Natural killer cell treated with Interleukin-12 subunit alpha and Interleukin-12 subunit beta and Interleukin-15 and Interleukin-18, amount 100 ng/mL, for 72 hours (primary cell): Measurements from ENCODE around the gene WDR20. TPM values are rescaled to one million over a fixed set of nuclear protein-coding genes. Genes with fewer than 3 reads are reported as not detected.

Experiments
- ATAC-seq, 2 donors: fragments of 150-1000 bp; cut with Tn5 transposase in 1 of 2; sonication (Bioruptor Pico), chemical (Tn5 transposase) in 1 of 2; 2 replicates each; pipeline ENCODE4 v1.10.0; 2021
- DNase-seq: peaks from one replicate; pipeline ENCODE4 v3.0.0; 2022; ENCODE audit warnings: low spot score
- H3K27ac Mint-ChIP-seq, 2 donors: 1 replicate in 1 of 2; 2 replicates in 1 of 2; pipeline ENCODE4 v1.8.0; 2022; ENCODE audit warnings: mixed read lengths in 2 of 2, mild to moderate bottlenecking in 1 of 2, moderate library complexity in 1 of 2
- H3K27me3 Mint-ChIP-seq, 2 donors: 1 replicate in 1 of 2; 2 replicates in 1 of 2; pipeline ENCODE4 v1.8.0; 2022; ENCODE audit warnings: mixed read lengths in 2 of 2
- H3K36me3 Mint-ChIP-seq: one replicate; pipeline ENCODE4 v1.8.0; 2022; ENCODE audit warnings: mixed read lengths
- H3K4me1 Mint-ChIP-seq, 2 donors: 1 replicate in 1 of 2; 2 replicates in 1 of 2; pipeline ENCODE4 v1.8.0; 2022; ENCODE audit warnings: low read depth in 2 of 2, mixed read lengths in 2 of 2, mild to moderate bottlenecking in 1 of 2
- H3K4me3 Mint-ChIP-seq: one replicate; pipeline ENCODE4 v1.8.0; 2022; ENCODE audit warnings: mixed read lengths
- H3K9me3 Mint-ChIP-seq: 2 replicates; pipeline ENCODE4 v1.8.0; 2022; ENCODE audit warnings: mixed read lengths
- total RNA-seq, 2 donors: library from RNA; stranded (reverse); gene quantifications; one replicate each; pipeline ENCODE4 v1.2.3, GENCODE V29; 2022

Gene WDR20
- total RNA-seq, 2 donors from 2014 or later: 44.9 to 59.3 TPM

GRCh38 chr14:102226356-102227125 is 86.8 kb downstream of the WDR20 start:
- Mint-ChIP-seq H3K4me1 (peaks cover 0 to 5% of the 10 kb centered on the region in 2 donors), H3K9me3 (no peaks in the 10 kb centered on the region), H3K4me3 (no peak overlapping the region), H3K27ac (no peak overlapping the region), H3K27me3 (no peaks in the 10 kb centered on the region), H3K36me3 (no peaks in the 10 kb centered on the region)
- DNase-seq (no peak), ATAC-seq (no peak)

- no peak for ATAC-seq
- DNase-seq: no peak
- Mint-ChIP-seq H3K9me3 (no peaks in the 10 kb centered on the region), H3K27me3 (no peaks in the 10 kb centered on the region), H3K36me3 (no peaks in the 10 kb centered on the region), H3K27ac (no peak overlapping the region), H3K4me1 (peaks cover 0 to 5% of the 10 kb centered on the region in 2 donors), H3K4me3 (no peak overlapping the region)
Measured at GRCh38 chr14:102227184-102227964, 87.7 kb downstream of the WDR20 start.

GRCh38 chr14:102229071-102229738 is 89.5 kb downstream of the WDR20 start:
- H3K4me3 Mint-ChIP-seq: no peak overlapping the region

GRCh38 chr14:102229739-102230092 is 90.0 kb downstream of the WDR20 start:
- Mint-ChIP-seq H3K27me3 (no peaks in the 10 kb centered on the region), H3K4me3 (no peak overlapping the region), H3K27ac (no peak overlapping the region), H3K9me3 (no peaks in the 10 kb centered on the region), H3K36me3 (no peaks in the 10 kb centered on the region), H3K4me1 (peaks cover 0 to 3% of the 10 kb centered on the region in 2 donors)
- ATAC-seq: no peak
- DNase-seq: no peak

More at GRCh38 chr14:102229071-102229738, 89.5 kb downstream of the WDR20 start:
- H3K4me1 Mint-ChIP-seq: peaks cover 0 to 3% of the 10 kb centered on the region in 2 donors
- H3K36me3 Mint-ChIP-seq: no peaks in the 10 kb centered on the region
- no peak overlapping the region for H3K27ac Mint-ChIP-seq
- no peaks in the 10 kb centered on the region for H3K27me3 Mint-ChIP-seq
- DNase-seq: no peak
- H3K9me3 Mint-ChIP-seq: no peaks in the 10 kb centered on the region
- ATAC-seq: no peak

GRCh38 chr14:102230481-102231210 is 90.9 kb downstream of the WDR20 start:
- H3K27me3 Mint-ChIP-seq: no peaks in the 10 kb centered on the region
- no peaks in the 10 kb centered on the region for H3K9me3 Mint-ChIP-seq
- DNase-seq: no peak
- no peaks in the 10 kb centered on the region for H3K4me1 Mint-ChIP-seq
- no peaks in the 10 kb centered on the region for H3K36me3 Mint-ChIP-seq
- H3K4me3 Mint-ChIP-seq: no peak overlapping the region
- ATAC-seq: no peak
- H3K27ac Mint-ChIP-seq: no peak overlapping the region

GRCh38 chr14:102231476-102232347 is 92.0 kb downstream of the WDR20 start:
- Mint-ChIP-seq H3K4me3 (no peak overlapping the region), H3K27me3 (no peaks in the 10 kb centered on the region), H3K36me3 (no peaks in the 10 kb centered on the region), H3K9me3 (no peaks in the 10 kb centered on the region), H3K27ac (no peak overlapping the region), H3K4me1 (no peaks in the 10 kb centered on the region)
- DNase-seq (no peak), ATAC-seq (no peak)

GRCh38 chr14:102232348-102232625 is 92.6 kb downstream of the WDR20 start:
- H3K4me1 Mint-ChIP-seq: no peaks in the 10 kb centered on the region
- no peaks in the 10 kb centered on the region for H3K27me3 Mint-ChIP-seq
- H3K9me3 Mint-ChIP-seq: no peaks in the 10 kb centered on the region
- H3K36me3 Mint-ChIP-seq: no peaks in the 10 kb centered on the region
- DNase-seq: no peak
- no peak for ATAC-seq
- no peak overlapping the region for H3K27ac Mint-ChIP-seq
- no peak overlapping the region for H3K4me3 Mint-ChIP-seq

GRCh38 chr14:102233081-102233480 is 93.4 kb downstream of the WDR20 start:
- H3K27me3 Mint-ChIP-seq: no peaks in the 10 kb centered on the region
- H3K4me3 Mint-ChIP-seq: no peak overlapping the region
- H3K9me3 Mint-ChIP-seq: no peaks in the 10 kb centered on the region

GRCh38 chr14:102234331-102235264 is 94.9 kb downstream of the WDR20 start:
- Mint-ChIP-seq H3K27me3 (no peaks in the 10 kb centered on the region), H3K27ac (no peak overlapping the region), H3K9me3 (no peaks in the 10 kb centered on the region), H3K4me3 (no peak overlapping the region), H3K36me3 (no peaks in the 10 kb centered on the region), H3K4me1 (no peaks in the 10 kb centered on the region)
- peak in 1 of 2 donors; percentile 3 for ATAC-seq
- peak; percentile 34 for DNase-seq

More at GRCh38 chr14:102233081-102233480, 93.4 kb downstream of the WDR20 start:
- H3K36me3 Mint-ChIP-seq: no peaks in the 10 kb centered on the region
- no peaks in the 10 kb centered on the region for H3K4me1 Mint-ChIP-seq
- DNase-seq (no peak), ATAC-seq (no peak)
- no peak overlapping the region for H3K27ac Mint-ChIP-seq

GRCh38 chr14:102235275-102235897 is 95.7 kb downstream of the WDR20 start:
- Mint-ChIP-seq H3K27ac (no peak overlapping the region), H3K9me3 (no peaks in the 10 kb centered on the region), H3K27me3 (peaks cover 0 to 1% of the 10 kb centered on the region in 2 donors), H3K4me1 (no peaks in the 10 kb centered on the region), H3K4me3 (no peak overlapping the region), H3K36me3 (no peaks in the 10 kb centered on the region)
- peak; percentile 83 to 87 for ATAC-seq
- DNase-seq: peak; percentile 77

GRCh38 chr14:102236026-102236425 is 96.3 kb downstream of the WDR20 start:
- Mint-ChIP-seq H3K27ac (no peak overlapping the region), H3K4me1 (no peaks in the 10 kb centered on the region), H3K27me3 (peaks cover 0 to 3% of the 10 kb centered on the region in 2 donors), H3K9me3 (no peaks in the 10 kb centered on the region), H3K4me3 (no peak overlapping the region), H3K36me3 (no peaks in the 10 kb centered on the region)
- DNase-seq (no peak), ATAC-seq (no peak)

- Mint-ChIP-seq H3K4me1 (no peaks in the 10 kb centered on the region), H3K9me3 (no peaks in the 10 kb centered on the region), H3K27me3 (peaks cover 0 to 3% of the 10 kb centered on the region in 2 donors), H3K36me3 (no peaks in the 10 kb centered on the region), H3K4me3 (no peak overlapping the region), H3K27ac (no peak overlapping the region)
- no peak for ATAC-seq
- peak; percentile 37 for DNase-seq
Measured at GRCh38 chr14:102238131-102238530, 98.4 kb downstream of the WDR20 start.
